Measurements from ENCODE around the gene PLOD3.
"Not testable (repeated sequence)": the region's sequence is repeated elsewhere in the genome, so short reads cannot be mapped to it uniquely, and the experiment has no call there.

Gene PLOD3

DNA sequence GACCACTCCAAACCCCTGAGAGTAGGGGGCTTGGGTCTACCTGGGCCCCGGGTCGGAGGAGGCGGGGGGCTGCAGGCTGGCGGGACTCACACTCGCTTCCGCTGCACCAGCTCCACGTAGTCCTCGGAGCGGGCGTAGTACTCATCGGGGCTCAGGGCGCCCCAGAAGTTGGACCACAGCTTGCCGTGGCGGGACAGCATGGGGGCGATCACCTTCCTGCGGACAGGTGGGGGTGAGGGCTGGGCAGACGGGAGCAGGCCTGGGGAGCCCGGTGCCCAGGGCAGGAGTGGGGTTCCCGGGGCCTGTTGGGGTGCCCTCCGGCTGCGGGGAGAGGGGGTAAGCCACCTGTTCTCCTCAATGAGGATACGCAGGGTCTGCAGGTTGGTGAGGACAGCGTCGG lies 5.9 kb downstream of the PLOD3 start:
- no peak overlapping the region for H3K27ac ChIP-seq (ENCODE audit: insufficient read depth, low read length, poor library complexity, severe bottlenecking)
- H3K27me3 ChIP-seq (replicated peaks; ENCODE audit: control insufficient read depth, insufficient read depth, low read length, poor library complexity, severe bottlenecking), result no peaks in the 10 kb centered on the region
- DNase-seq, result no peak
- no peak overlapping the region for H3K4me3 ChIP-seq (ENCODE audit: insufficient read depth, low read depth, low read length, poor library complexity, severe bottlenecking)
- peaks cover 3% of the 10 kb centered on the region for H3K4me1 ChIP-seq (ENCODE audit: control insufficient read depth, insufficient read depth, low read length, poor library complexity, severe bottlenecking)
- peaks cover 21% of the 10 kb centered on the region for H3K36me3 ChIP-seq (ENCODE audit: control insufficient read depth, insufficient read depth, low read length)
- no peaks in the 10 kb centered on the region for H3K9me3 ChIP-seq (ENCODE audit: control insufficient read depth, low read length)

GRCh38 chr7:101210143-101210542 lies 7.2 kb downstream of the PLOD3 start:
- H3K27me3 ChIP-seq (replicated peaks; ENCODE audit: control insufficient read depth, insufficient read depth, low read length, poor library complexity, severe bottlenecking), result no peaks in the 10 kb centered on the region
- H3K36me3 ChIP-seq (ENCODE audit: control insufficient read depth, insufficient read depth, low read length), result peaks cover 25% of the 10 kb centered on the region
- no peak for DNase-seq
- no peak overlapping the region for H3K27ac ChIP-seq (ENCODE audit: insufficient read depth, low read length, poor library complexity, severe bottlenecking)
- no peaks in the 10 kb centered on the region for H3K9me3 ChIP-seq (ENCODE audit: control insufficient read depth, low read length)
- H3K4me1 ChIP-seq (ENCODE audit: control insufficient read depth, insufficient read depth, low read length, poor library complexity, severe bottlenecking), result no peaks in the 10 kb centered on the region
- H3K4me3 ChIP-seq (ENCODE audit: insufficient read depth, low read depth, low read length, poor library complexity, severe bottlenecking), result no peak overlapping the region

- Histone ChIP-seq H3K27me3 (replicated peaks; ENCODE audit: control insufficient read depth, insufficient read depth, low read length, poor library complexity, severe bottlenecking) (no peaks in the 10 kb centered on the region), H3K27ac (ENCODE audit: insufficient read depth, low read length, poor library complexity, severe bottlenecking) (no peak overlapping the region), H3K9me3 (ENCODE audit: control insufficient read depth, low read length) (no peaks in the 10 kb centered on the region), H3K4me1 (ENCODE audit: control insufficient read depth, insufficient read depth, low read length, poor library complexity, severe bottlenecking) (no peaks in the 10 kb centered on the region), H3K4me3 (ENCODE audit: insufficient read depth, low read depth, low read length, poor library complexity, severe bottlenecking) (no peak overlapping the region), H3K36me3 (ENCODE audit: control insufficient read depth, insufficient read depth, low read length) (peaks cover 25% of the 10 kb centered on the region)
- no peak for DNase-seq
These were observed 8.6 kb downstream of the PLOD3 start for GRCh38 chr7:101208794-101209193.

DNA sequence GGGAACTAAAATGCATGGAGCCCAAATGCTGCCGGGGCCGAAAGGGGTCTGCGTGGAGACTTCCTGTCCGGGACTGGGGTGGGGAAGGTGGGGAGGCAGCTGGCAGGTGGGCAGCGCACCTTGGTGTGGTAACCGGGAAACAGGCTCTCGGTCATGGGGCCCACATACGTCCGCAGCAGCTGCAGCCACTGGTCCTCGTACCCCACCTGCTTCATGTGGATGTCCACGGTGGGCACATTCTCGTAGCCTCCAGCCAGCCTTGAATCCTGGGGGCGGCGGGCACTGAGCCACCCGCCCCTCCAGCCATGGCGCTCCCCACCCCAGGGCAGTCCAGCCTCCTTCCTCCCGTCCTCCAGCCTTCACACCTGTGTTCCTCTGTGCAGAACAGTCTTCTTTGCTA lies 9.9 kb downstream of the PLOD3 start:
- H3K27me3 ChIP-seq (replicated peaks; ENCODE audit: control insufficient read depth, insufficient read depth, low read length, poor library complexity, severe bottlenecking), result peaks cover 3% of the 10 kb centered on the region
- no peaks in the 10 kb centered on the region for H3K9me3 ChIP-seq (ENCODE audit: control insufficient read depth, low read length)
- H3K27ac ChIP-seq (ENCODE audit: insufficient read depth, low read length, poor library complexity, severe bottlenecking), result no peak overlapping the region
- no peaks in the 10 kb centered on the region for H3K4me1 ChIP-seq (ENCODE audit: control insufficient read depth, insufficient read depth, low read length, poor library complexity, severe bottlenecking)
- H3K4me3 ChIP-seq (ENCODE audit: insufficient read depth, low read depth, low read length, poor library complexity, severe bottlenecking), result no peak overlapping the region
- H3K36me3 ChIP-seq (ENCODE audit: control insufficient read depth, insufficient read depth, low read length), result peaks cover 22% of the 10 kb centered on the region
- no peak for DNase-seq

- Histone ChIP-seq H3K27me3 (replicated peaks; ENCODE audit: control insufficient read depth, insufficient read depth, low read length, poor library complexity, severe bottlenecking) (peaks cover 7% of the 10 kb centered on the region), H3K4me1 (ENCODE audit: control insufficient read depth, insufficient read depth, low read length, poor library complexity, severe bottlenecking) (peaks cover 4% of the 10 kb centered on the region), H3K27ac (ENCODE audit: insufficient read depth, low read length, poor library complexity, severe bottlenecking) (no peak overlapping the region), H3K9me3 (ENCODE audit: control insufficient read depth, low read length) (no peaks in the 10 kb centered on the region), H3K4me3 (ENCODE audit: insufficient read depth, low read depth, low read length, poor library complexity, severe bottlenecking) (no peak overlapping the region), H3K36me3 (ENCODE audit: control insufficient read depth, insufficient read depth, low read length) (peaks cover 18% of the 10 kb centered on the region)
- DNase-seq, result no peak
These were observed 10.7 kb downstream of the PLOD3 start for GRCh38 chr7:101206665-101207042.

GRCh38 chr7:101205901-101206664 lies 11.3 kb downstream of the PLOD3 start:
- H3K36me3 ChIP-seq (ENCODE audit: control insufficient read depth, insufficient read depth, low read length), result peaks cover 13% of the 10 kb centered on the region
- H3K4me3 ChIP-seq (ENCODE audit: insufficient read depth, low read depth, low read length, poor library complexity, severe bottlenecking), result no peak overlapping the region
- H3K27ac ChIP-seq (ENCODE audit: insufficient read depth, low read length, poor library complexity, severe bottlenecking), result no peak overlapping the region
- H3K27me3 ChIP-seq (replicated peaks; ENCODE audit: control insufficient read depth, insufficient read depth, low read length, poor library complexity, severe bottlenecking), result peaks cover 11% of the 10 kb centered on the region
- H3K4me1 ChIP-seq (ENCODE audit: control insufficient read depth, insufficient read depth, low read length, poor library complexity, severe bottlenecking), result peaks cover 5% of the 10 kb centered on the region
- DNase-seq, result no peak
- no peaks in the 10 kb centered on the region for H3K9me3 ChIP-seq (ENCODE audit: control insufficient read depth, low read length)

GRCh38 chr7:101203740-101204738 lies 13.3 kb downstream of the PLOD3 start:
- peak in 1 of 3 donors; percentile 18 for DNase-seq
- Histone ChIP-seq H3K36me3 (ENCODE audit: control insufficient read depth, insufficient read depth, low read length) (peaks cover 11% of the 10 kb centered on the region), H3K27me3 (replicated peaks; ENCODE audit: control insufficient read depth, insufficient read depth, low read length, poor library complexity, severe bottlenecking) (peaks cover 23% of the 10 kb centered on the region), H3K4me3 (ENCODE audit: insufficient read depth, low read depth, low read length, poor library complexity, severe bottlenecking) (peak overlapping the region; percentile 32)
- not testable (repeated sequence) for H3K9me3 ChIP-seq (ENCODE audit: control insufficient read depth, low read length); H3K27ac ChIP-seq (ENCODE audit: insufficient read depth, low read length, poor library complexity, severe bottlenecking); H3K4me1 ChIP-seq (ENCODE audit: control insufficient read depth, insufficient read depth, low read length, poor library complexity, severe bottlenecking)

DNA sequence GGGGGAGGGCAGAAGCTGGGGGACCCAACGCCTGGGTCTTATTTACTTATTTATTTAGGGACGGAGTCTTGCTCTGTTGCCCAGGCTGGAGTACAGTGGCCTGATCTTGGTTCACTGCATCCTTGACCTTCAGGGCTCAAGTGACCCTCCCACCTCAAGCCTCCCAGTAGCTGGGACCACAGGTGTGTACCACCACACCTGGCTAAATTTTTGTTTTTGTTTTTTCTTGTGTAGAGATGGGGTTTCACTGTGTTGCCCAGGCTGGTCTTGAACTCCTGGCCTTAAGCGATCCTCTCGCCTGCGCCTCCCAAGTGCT lies 14.8 kb downstream of the PLOD3 start:
- H3K4me1 ChIP-seq (ENCODE audit: control insufficient read depth, insufficient read depth, low read length, poor library complexity, severe bottlenecking), result peaks cover 5% of the 10 kb centered on the region
- H3K27me3 ChIP-seq (replicated peaks; ENCODE audit: control insufficient read depth, insufficient read depth, low read length, poor library complexity, severe bottlenecking), result peaks cover 23% of the 10 kb centered on the region
- H3K4me3 ChIP-seq (ENCODE audit: insufficient read depth, low read depth, low read length, poor library complexity, severe bottlenecking), result no peak overlapping the region
- H3K36me3 ChIP-seq (ENCODE audit: control insufficient read depth, insufficient read depth, low read length), result peaks cover 6% of the 10 kb centered on the region
- no peaks in the 10 kb centered on the region for H3K9me3 ChIP-seq (ENCODE audit: control insufficient read depth, low read length)
- DNase-seq, result no peak
- H3K27ac ChIP-seq (ENCODE audit: insufficient read depth, low read length, poor library complexity, severe bottlenecking), result no peak overlapping the region

DNA sequence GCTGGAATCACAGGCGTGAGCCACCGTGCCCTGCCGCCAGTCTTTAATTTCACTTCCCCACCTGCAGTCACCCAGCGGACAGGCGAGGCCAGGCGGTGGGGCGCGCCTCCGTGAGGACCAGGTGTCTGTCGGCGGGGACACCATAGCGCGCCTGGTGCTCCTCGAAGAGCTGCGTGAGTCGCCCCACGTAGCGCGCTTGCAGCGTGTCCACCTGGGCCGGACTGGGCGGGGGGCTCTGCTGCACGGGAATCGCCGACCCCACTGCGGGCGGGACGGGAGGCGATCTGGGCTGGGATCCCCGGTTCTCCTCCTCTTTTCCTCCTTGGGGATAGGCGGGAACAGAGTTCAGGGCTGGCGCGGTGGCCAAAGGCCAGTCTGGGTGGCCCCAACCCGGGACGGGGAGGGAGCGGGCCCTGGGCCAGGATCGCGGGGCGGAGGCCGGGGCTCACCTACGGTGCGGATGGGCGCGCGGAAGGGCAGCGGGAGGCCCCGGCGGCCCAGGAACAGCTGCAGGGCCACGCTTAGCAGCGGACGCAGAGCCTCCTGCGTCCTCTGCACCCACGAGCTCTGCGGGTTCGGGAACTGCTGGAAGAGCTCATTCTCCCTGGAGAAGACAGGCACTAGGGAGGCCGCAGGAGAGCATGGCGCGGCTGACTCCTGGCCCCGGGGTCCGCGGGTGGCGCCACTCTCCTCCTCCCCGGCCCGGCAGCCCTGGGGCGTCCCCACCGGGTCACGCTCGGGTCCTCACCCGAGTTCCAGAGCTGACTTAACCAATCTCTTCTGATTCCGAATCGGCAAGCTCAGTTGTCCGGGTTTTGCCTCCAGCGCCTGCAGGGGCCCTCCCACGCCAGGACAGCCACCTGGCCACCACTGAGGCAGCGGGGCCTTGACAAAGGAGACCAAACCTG lies 15.4 kb downstream of the PLOD3 start:
- H3K4me1 ChIP-seq (ENCODE audit: control insufficient read depth, insufficient read depth, low read length, poor library complexity, severe bottlenecking), result peaks cover 5% of the 10 kb centered on the region
- H3K9me3 ChIP-seq (ENCODE audit: control insufficient read depth, low read length), result no peaks in the 10 kb centered on the region
- no peak overlapping the region for H3K4me3 ChIP-seq (ENCODE audit: insufficient read depth, low read depth, low read length, poor library complexity, severe bottlenecking)
- H3K27me3 ChIP-seq (replicated peaks; ENCODE audit: control insufficient read depth, insufficient read depth, low read length, poor library complexity, severe bottlenecking), result peaks cover 23% of the 10 kb centered on the region
- H3K36me3 ChIP-seq (ENCODE audit: control insufficient read depth, insufficient read depth, low read length), result peaks cover 6% of the 10 kb centered on the region
- H3K27ac ChIP-seq (ENCODE audit: insufficient read depth, low read length, poor library complexity, severe bottlenecking), result no peak overlapping the region
- DNase-seq, result no peak

Measured in effector memory CD4-positive, alpha-beta T cell (primary cell).